Measurements from ENCODE around the gene AP4B1. TPM values are rescaled to one million over a fixed set of nuclear protein-coding genes. Genes with fewer than 3 reads are reported as not detected.

Gene AP4B1
- total RNA-seq, 1 donor from 2014 or later = 10.0 TPM

DNA sequence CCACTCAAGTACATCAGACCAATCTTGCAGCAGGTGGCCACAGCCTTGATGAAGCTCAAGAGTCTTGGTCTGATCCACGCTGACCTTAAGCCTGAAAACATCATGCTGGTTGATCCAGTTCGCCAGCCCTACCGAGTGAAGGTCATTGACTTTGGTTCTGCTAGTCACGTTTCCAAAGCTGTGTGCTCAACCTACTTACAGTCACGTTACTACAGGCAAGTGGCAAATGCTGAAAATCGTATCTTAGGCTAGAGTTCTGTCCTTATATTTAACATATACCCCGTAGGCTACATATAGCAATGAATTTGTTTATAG, 36.6 kb upstream of the AP4B1 start:
- no peaks in the 10 kb centered on the region for H3K27me3 ChIP-seq (ENCODE audit: control insufficient read depth, insufficient read depth, low read length)
- H3K4me3 ChIP-seq (ENCODE audit: low read depth, low read length) = no peak overlapping the region
- TF ChIP-seq, protein P1, sequence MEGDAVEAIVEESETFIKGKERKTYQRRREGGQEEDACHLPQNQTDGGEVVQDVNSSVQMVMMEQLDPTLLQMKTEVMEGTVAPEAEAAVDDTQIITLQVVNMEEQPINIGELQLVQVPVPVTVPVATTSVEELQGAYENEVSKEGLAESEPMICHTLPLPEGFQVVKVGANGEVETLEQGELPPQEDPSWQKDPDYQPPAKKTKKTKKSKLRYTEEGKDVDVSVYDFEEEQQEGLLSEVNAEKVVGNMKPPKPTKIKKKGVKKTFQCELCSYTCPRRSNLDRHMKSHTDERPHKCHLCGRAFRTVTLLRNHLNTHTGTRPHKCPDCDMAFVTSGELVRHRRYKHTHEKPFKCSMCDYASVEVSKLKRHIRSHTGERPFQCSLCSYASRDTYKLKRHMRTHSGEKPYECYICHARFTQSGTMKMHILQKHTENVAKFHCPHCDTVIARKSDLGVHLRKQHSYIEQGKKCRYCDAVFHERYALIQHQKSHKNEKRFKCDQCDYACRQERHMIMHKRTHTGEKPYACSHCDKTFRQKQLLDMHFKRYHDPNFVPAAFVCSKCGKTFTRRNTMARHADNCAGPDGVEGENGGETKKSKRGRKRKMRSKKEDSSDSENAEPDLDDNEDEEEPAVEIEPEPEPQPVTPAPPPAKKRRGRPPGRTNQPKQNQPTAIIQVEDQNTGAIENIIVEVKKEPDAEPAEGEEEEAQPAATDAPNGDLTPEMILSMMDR (IDR thresholded peaks at IDR 0.05; ENCODE audit: insufficient read depth, low read length, severe bottlenecking) = no peak
- DNase-seq (ENCODE audit: low read depth) (no peak), FAIRE-seq (no peak)
- H3K36me3 ChIP-seq (ENCODE audit: control insufficient read depth, insufficient read depth, low read length) = peaks cover 9% of the 10 kb centered on the region

- FAIRE-seq = no peak
- no peak overlapping the region for H3K4me3 ChIP-seq (ENCODE audit: low read depth, low read length)
- no peak for DNase-seq (ENCODE audit: low read depth)
- peaks cover 9% of the 10 kb centered on the region for H3K36me3 ChIP-seq (ENCODE audit: control insufficient read depth, insufficient read depth, low read length)
- H3K27me3 ChIP-seq (ENCODE audit: control insufficient read depth, insufficient read depth, low read length) = no peaks in the 10 kb centered on the region
- TF ChIP-seq, protein P1 (IDR thresholded peaks at IDR 0.05; ENCODE audit: insufficient read depth, low read length, severe bottlenecking) = no peak
These were observed 36.0 kb upstream of the AP4B1 start for GRCh38 chr1:113940365-113941244.

DNA sequence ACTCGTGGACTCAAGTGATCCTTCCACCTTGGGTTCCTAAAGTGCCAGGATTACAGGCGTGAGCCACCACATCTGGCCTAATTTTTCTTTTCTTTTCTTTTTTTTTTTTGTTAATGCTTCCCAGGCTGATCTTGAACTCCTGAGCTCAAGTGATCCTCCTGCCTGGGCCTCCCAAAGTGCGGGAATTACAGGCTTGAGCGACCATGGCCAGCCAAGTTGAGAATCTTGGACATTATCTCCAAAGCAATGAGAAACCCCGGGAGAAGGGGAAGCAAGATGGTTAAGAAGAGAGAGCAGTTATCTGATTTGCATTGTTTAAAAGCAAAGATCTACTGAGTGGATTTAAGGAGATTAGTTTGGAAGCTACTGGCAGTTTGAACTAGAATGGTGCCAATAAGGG, 33.6 kb upstream of the AP4B1 start:
- no peak for FAIRE-seq
- Histone ChIP-seq H3K36me3 (ENCODE audit: control insufficient read depth, insufficient read depth, low read length) (peaks cover 9% of the 10 kb centered on the region), H3K27me3 (ENCODE audit: control insufficient read depth, insufficient read depth, low read length) (no peaks in the 10 kb centered on the region), H3K4me3 (ENCODE audit: low read depth, low read length) (no peak overlapping the region)
- no peak for DNase-seq (ENCODE audit: low read depth)
- TF ChIP-seq, protein P1 (IDR thresholded peaks at IDR 0.05; ENCODE audit: insufficient read depth, low read length, severe bottlenecking) = no peak

DNA sequence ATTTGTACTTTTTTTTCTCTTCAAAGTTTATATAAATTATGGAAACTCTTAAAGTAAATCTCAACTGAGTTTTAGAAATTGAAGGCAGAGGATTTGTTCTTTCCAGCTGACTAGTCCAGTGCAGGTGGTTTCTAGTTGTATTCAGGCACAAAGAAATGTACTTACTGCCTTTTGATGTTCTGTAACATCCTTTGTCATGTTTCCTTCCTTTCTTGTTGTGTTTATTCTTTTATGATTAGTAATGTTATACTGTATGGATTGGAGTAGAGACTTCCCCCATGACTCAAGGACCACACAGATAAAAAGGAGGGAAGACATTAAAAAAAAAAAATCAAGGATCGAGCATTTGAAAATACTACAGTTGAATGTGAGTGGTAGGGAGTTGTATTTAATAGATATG, 32.5 kb upstream of the AP4B1 start:
- H3K36me3 ChIP-seq (ENCODE audit: control insufficient read depth, insufficient read depth, low read length) = peaks cover 9% of the 10 kb centered on the region
- H3K27me3 ChIP-seq (ENCODE audit: control insufficient read depth, insufficient read depth, low read length) = no peaks in the 10 kb centered on the region
- peak; percentile 47 for DNase-seq (ENCODE audit: low read depth)
- no peak overlapping the region for H3K4me3 ChIP-seq (ENCODE audit: low read depth, low read length)
- no peak for FAIRE-seq
- TF ChIP-seq, protein P1 (IDR thresholded peaks at IDR 0.05; ENCODE audit: insufficient read depth, low read length, severe bottlenecking) = no peak

- FAIRE-seq (no peak), DNase-seq (ENCODE audit: low read depth) (no peak)
- peaks cover 5% of the 10 kb centered on the region for H3K36me3 ChIP-seq (ENCODE audit: control insufficient read depth, insufficient read depth, low read length)
- H3K27me3 ChIP-seq (ENCODE audit: control insufficient read depth, insufficient read depth, low read length) = no peaks in the 10 kb centered on the region
- TF ChIP-seq, protein P1 (IDR thresholded peaks at IDR 0.05; ENCODE audit: insufficient read depth, low read length, severe bottlenecking) = no peak
- H3K4me3 ChIP-seq (ENCODE audit: low read depth, low read length) = no peak overlapping the region
These were observed 31.4 kb upstream of the AP4B1 start for GRCh38 chr1:113935970-113936369.

- Histone ChIP-seq H3K36me3 (ENCODE audit: control insufficient read depth, insufficient read depth, low read length) (no peaks in the 10 kb centered on the region), H3K4me3 (ENCODE audit: low read depth, low read length) (no peak overlapping the region), H3K27me3 (ENCODE audit: control insufficient read depth, insufficient read depth, low read length) (no peaks in the 10 kb centered on the region)
- DNase-seq (ENCODE audit: low read depth) (no peak), FAIRE-seq (no peak)
- TF ChIP-seq, protein P1 (IDR thresholded peaks at IDR 0.05; ENCODE audit: insufficient read depth, low read length, severe bottlenecking) = no peak
These were observed 30.6 kb upstream of the AP4B1 start for GRCh38 chr1:113935176-113935575.
